Kasumi-1 (cell line): ENCODE measurements around the gene ZNF804B.

ENCODE experiments used
- DNase-seq, 2 experiments: peaks; one replicate each; lab custom pipeline; 2025; lab: John Stamatoyannopoulos, UW

ZNF804B gene

GRCh38 chr7:88835147-88835728 is 75.7 kb downstream of the ZNF804B start:
- DNase-seq, result peak; percentile 66 to 89

GRCh38 chr7:88842201-88842600 is 82.7 kb downstream of the ZNF804B start:
- no peak for DNase-seq

DNA sequence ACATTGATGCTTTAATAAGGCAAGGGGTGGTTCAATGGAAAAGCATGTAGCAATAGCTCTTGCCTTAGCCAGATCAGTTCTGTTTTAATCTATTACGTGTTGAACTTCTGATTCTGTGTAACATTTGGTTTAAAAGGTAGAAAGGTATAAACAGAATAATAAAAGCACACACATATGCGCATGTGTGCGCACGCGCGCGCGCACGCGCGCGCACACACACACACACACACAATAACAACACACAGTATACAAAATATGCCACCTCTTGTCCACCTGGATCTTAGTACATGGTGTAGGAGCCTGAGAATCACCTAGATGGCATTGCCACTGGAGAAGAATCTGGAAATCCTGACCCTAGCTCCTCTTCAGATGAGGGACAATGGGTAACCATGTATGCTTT is 85.6 kb downstream of the ZNF804B start:
- DNase-seq, result no peak

GRCh38 chr7:88851220-88851619 is 91.7 kb downstream of the ZNF804B start:
- DNase-seq, result no peak

GRCh38 chr7:88859288-88859687 is 99.8 kb downstream of the ZNF804B start:
- DNase-seq, result no peak

GRCh38 chr7:88866265-88866863 is 106.9 kb downstream of the ZNF804B start:
- DNase-seq, result no peak

- DNase-seq, result no peak
These were observed 107.7 kb downstream of the ZNF804B start for GRCh38 chr7:88867158-88867557.

- no peak for DNase-seq
These were observed 109.0 kb downstream of the ZNF804B start for GRCh38 chr7:88868456-88868855.

GRCh38 chr7:88881136-88881535 is 121.6 kb downstream of the ZNF804B start:
- DNase-seq, result no peak

DNA sequence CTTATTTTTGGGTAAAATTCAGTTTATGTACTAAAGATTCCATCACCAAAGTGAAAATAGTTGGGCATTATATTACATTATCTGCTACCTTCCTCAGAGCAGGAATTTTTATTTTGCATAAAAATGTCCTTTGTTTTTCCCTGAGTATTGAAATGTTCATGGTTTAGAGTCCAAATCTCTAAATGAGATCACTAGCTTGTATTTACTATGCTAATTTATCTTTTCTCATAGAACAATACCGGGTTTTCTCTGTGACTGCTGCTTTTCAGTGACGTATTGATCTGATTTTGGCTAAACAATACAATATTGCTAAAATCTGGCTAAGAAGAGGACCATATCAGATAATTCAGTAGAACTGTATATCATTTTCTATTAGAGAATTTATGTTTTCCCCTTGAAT is 125.6 kb downstream of the ZNF804B start:
- DNase-seq, result no peak

DNA sequence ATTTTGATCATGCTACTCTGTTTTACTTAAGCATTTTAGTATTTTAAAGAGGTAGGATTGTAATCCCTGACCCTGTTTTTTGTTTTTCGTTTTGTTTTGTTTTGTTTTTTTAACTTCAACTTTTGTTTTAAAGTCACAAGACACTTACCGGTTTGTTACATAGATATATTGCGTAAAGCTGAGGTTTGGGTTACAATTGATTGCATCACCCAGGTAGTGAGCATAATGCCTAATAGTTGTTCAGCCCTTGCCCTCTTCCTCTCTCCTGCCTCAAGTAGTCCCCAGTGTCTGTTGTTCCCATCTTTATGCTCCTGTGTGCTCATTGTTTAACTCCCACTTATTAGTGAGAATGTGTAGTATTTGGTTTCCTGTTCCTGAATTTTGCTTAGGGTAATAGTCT is 129.2 kb downstream of the ZNF804B start:
- DNase-seq, result no peak

DNA sequence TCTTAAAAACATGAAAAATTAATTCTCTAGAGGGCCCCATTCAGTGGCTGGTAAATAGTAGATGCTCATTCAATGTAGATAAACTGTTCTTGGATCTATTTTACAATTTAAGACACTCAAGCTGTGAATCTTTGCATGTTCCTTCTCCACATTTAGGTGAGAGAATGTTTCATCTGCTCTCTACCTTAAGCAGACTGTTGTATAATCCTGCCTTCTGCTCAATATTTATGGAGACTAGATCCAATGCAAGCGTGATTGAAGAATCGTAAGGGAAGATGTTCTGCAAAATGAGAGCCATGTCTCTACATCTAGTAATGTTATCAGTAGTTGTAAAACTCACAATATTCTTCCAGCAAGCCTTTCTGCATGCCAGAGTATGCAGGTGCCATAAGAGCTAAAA is 151.0 kb downstream of the ZNF804B start:
- DNase-seq, result no peak

DNA sequence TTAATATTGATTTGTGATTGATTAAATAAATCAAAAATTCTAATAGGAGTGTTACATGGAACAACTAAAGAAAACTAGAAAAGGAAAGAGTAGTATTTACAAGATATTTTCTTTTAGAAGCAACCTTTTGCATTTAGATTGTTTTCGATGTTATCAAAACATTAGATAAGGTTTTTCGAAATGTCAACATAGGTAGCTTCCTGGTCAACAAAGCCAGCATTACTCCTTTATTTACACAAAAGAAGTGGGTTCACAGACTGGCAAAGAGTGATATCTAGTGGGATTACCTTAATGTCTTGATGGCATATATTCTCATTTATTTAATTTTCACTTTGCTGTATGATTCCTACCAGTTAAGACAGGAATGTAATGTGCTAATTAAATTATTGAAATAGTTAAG is 153.4 kb downstream of the ZNF804B start:
- DNase-seq, result no peak

GRCh38 chr7:88915615-88916014 is 156.1 kb downstream of the ZNF804B start:
- DNase-seq, result no peak

GRCh38 chr7:88919478-88920131 is 160.1 kb downstream of the ZNF804B start:
- DNase-seq, result no peak

DNA sequence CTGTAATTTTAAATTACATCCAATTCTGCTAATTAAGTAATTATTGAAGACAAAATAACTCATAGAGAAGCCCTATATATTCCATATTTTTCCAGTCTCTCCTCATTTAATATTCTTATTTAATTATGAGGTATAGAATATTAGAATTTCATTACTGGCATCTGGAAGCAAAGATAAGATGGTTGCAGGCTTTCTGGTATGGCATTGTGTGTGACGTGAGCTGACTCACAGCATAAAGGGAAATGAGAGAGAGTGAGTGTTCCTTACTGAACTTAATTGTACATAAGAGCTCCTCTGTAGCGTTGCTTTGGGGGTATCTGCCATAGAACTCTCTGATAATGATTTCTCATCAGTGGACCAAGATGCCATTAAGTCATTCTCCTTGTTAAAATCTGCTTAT is 163.4 kb downstream of the ZNF804B start:
- no peak for DNase-seq

DNA sequence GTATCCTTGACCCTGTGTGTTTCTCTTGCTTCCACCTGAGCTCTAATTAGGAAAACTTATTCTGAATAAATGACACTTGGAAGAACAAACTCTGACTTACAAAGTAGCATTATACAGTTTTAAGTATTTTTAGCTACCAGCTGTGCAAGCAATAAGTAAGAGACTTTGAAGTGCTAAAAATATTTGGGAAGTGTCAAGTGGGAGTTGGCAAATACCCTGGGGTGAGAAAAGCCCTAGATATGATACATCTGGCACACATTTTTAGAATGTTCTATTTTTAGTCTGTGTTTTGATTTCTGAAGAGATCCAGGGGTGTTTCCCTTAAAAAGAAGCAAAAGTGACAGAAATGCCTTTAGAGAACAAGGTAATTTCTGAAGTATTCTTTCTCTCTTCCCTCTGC is 168.8 kb downstream of the ZNF804B start:
- no peak for DNase-seq

GRCh38 chr7:88929719-88930118 is 170.2 kb downstream of the ZNF804B start:
- no peak for DNase-seq

- DNase-seq, result no peak
These were observed 173.8 kb downstream of the ZNF804B start for GRCh38 chr7:88933285-88933684.

GRCh38 chr7:88942815-88943501 is 183.5 kb downstream of the ZNF804B start:
- no peak for DNase-seq

- no peak for DNase-seq
These were observed 192.3 kb downstream of the ZNF804B start for GRCh38 chr7:88951826-88952225.

DNA sequence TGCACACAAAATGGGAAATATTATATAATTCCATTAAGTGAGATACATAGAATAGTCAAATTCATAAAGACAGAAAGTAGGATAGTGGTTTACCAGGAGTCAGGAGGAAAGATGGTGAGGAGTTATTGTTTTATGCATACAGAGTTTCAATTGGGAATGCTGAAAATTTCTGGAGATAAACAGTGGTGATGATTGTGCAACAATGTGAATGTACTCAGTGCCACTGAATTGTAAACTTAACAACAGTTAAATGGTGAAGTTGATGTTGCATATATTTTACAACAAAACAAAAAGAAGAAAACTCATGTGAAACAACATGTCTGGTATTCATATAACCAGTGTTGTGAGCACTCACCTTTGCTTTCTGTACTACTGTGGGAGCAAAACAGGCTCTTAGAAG is 204.9 kb downstream of the ZNF804B start:
- DNase-seq, result no peak

- no peak for DNase-seq
These were observed 205.9 kb downstream of the ZNF804B start for GRCh38 chr7:88965371-88965770.
